Pons (tissue), 1 donor: ENCODE measurements around the gene SLC18A2.

Experiments
- DNase-seq: peaks from one replicate; pipeline ENCODE4 v3.0.0-alpha.2; 2016; ENCODE audit warnings: low spot score

SLC18A2 gene

GRCh38 chr10:117237401-117237991, 3.4 kb upstream of the SLC18A2 start:
- no peak for DNase-seq

- DNase-seq = no peak
Observed at GRCh38 chr10:117239051-117239450, 1.9 kb upstream of the SLC18A2 start.

GRCh38 chr10:117239721-117240620, 943 bp upstream of the SLC18A2 start:
- no peak for DNase-seq

- no peak for DNase-seq
Observed at GRCh38 chr10:117241541-117242462, 888 bp downstream of the SLC18A2 start.

- DNase-seq = no peak
Observed at GRCh38 chr10:117242463-117242832, 1.5 kb downstream of the SLC18A2 start.

GRCh38 chr10:117246997-117247671, 6.2 kb downstream of the SLC18A2 start:
- DNase-seq = no peak

GRCh38 chr10:117248750-117249465, 8.0 kb downstream of the SLC18A2 start:
- no peak for DNase-seq

DNA sequence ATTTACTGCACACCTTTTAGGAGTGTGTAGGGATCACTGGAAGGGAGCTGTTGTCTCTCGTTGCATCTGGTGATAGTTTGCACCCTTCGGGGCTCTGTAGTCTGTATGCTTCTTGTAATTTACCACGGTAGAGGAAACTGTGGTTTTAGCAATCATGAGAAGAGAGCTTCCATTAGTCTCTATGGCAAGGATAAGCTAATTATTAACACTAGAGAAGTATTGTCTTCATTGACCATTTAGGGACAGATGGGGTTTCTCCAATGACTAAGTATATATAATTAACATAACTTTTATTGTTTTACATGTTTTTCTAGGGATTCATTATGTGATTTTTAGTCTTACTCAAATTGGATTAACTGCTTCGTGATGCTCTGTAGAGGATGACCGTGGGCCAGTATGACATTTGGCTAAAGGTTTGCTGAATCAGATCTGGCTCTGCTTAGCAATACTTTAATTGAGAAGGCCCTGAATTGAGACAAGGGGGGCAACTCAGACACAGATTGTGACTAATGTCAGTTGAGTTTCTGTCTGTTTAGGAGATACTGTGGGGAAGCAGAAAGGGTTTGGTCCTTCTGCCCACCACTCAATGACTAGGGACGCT, 8.7 kb downstream of the SLC18A2 start:
- DNase-seq = no peak

DNA sequence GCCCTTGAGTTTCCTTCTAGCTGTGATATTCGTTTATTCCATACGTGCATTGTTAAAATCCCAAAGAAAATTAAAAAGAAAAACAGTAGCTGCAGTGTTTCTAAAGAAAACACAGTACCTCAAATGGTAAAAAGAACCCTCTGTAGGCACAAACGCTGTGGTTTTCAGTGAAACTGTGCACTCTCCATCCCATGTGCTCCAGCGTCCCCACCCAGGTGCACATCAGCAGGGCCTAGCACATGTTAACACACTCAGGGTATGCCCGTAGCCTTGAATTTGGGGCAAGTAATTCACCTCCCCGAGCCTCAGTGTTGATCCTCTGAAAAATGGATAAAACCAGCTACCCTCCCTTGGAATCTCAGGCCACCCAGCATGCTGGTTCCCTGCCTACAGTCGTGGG, 9.5 kb downstream of the SLC18A2 start:
- no peak for DNase-seq

- no peak for DNase-seq
Observed at GRCh38 chr10:117253908-117254307, 13.0 kb downstream of the SLC18A2 start.

DNA sequence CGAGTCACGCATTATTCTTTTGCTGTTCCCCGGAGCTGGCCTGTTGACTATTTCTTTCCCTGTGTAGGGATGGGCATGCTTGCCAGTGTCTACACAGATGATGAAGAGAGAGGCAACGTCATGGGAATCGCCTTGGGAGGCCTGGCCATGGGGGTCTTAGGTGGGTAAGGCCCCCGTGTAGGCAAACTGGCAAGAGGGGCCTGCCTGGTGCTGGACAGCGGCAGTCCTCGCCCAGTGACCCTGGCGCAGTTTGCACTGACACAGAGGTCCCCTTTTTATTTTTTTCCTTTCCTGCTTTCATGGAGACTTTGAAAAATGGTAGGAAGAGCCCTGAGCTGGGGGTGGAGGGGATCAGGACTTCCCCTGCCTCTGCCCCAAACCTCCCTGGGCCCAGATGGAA, 13.4 kb downstream of the SLC18A2 start:
- no peak for DNase-seq

DNA sequence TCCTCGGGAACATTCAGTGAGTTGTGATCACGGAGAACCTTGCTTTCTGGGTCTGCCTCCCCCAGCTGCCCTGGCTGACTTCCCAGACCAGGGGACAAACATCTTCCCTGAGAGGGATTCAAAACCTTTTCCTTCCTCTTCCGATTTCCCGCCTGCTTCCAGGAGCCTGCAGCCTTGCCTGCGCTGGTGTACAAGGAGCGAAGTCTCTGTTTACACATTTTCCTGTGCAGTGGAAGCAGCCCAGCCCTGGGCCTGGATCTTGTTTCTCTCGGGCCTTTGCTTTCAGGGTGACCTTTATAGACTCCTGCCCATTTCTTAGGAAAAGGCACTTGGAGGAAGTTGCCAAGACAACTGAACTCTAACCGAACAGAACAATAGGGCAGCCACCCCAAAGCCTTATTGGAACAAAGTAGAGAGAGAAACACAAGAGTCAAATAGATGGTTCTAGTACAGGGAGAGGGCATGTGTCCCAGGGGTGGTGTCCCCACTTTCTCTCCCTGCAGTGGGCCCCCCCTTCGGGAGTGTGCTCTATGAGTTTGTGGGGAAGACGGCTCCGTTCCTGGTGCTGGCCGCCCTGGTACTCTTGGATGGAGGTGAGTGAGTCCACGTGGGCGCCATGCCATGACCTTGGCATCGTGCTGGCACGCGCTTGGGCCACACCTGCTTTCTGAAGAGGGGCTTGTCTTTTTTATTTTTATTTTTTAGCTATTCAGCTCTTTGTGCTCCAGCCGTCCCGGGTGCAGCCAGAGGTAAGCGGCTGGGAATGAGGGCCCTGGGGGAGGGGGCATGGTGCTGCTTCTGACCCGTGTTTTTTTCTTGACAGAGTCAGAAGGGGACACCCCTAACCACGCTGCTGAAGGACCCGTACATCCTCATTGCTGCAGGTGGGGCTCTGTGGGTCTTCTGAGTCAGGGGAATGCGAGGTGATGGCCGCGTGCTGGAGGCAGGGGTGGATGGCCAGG, 14.1 kb downstream of the SLC18A2 start:
- DNase-seq = no peak

- no peak for DNase-seq
Observed at GRCh38 chr10:117255835-117256460, 15.0 kb downstream of the SLC18A2 start.

GRCh38 chr10:117256910-117257309, 16.0 kb downstream of the SLC18A2 start:
- no peak for DNase-seq

- no peak for DNase-seq
Observed at GRCh38 chr10:117257721-117258120, 16.8 kb downstream of the SLC18A2 start.

DNA sequence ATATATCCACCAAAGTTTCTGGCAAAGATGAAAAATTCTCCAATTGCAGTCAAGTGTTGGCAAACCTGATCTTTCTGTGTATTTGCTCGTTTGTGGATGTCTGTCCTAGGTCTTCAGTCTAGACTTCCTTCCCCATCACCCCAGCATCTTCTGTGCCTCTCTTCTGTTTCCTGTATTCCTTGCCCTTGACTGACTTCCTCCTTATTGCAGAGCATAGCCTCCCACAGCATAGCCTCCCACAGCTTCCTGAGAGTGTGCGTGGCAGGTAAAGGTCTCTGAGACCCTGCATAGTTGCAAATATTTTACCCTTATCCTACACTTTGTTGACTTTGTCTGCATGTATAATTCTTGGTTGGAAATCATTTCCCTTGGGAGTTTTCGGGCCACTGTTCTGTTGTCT, 18.4 kb downstream of the SLC18A2 start:
- no peak for DNase-seq

GRCh38 chr10:117260084-117260483, 19.2 kb downstream of the SLC18A2 start:
- DNase-seq = no peak

- no peak for DNase-seq
Observed at GRCh38 chr10:117261501-117261900, 20.6 kb downstream of the SLC18A2 start.

DNA sequence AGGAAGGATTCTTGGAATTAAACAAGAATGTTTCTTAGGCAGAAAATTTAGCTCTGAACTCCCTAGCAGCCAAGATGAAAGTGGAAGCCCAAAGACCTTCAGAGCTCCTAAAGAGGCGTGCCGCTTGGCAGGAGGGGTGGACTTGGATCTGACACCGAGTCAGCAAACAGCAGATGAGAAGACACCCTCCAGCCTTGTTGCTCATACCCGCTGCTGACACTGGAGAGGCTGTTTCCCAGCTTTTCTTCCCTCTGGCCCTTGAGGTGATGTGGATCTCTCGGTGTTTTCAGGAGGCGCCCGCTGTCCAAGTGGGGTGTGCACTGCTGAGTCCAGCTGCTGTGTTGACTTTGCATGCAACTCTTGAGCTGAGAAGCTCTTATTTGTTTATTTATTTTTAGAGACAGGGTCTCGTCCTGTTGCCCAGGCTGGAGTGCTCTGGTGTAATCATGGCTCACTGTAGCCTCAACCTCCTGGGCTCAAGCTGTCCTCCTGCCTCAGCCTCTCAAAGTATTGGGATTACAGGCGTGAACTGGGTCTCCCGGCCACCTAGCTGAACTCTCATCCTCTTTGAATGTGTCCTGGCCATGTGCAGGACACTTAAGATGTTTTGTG, 21.5 kb downstream of the SLC18A2 start:
- no peak for DNase-seq
